MM.1S (cell line): ENCODE measurements around the gene P2RY10.

Source experiments
- CTCF ChIP-seq: fragments of 300-600 bp; sonication (generic); IDR thresholded peaks from 2 replicates; pipeline ENCODE4 v1.5.1; 2016; ENCODE audit warnings: antibody characterized with exemption, low read length, mixed read lengths
- EZH2 ChIP-seq: fragments of 300-600 bp; sonication (generic); optimal IDR thresholded peaks from 2 replicates; pipeline ENCODE3; 2017; ENCODE audit warnings: low read depth, mild to moderate bottlenecking, antibody characterized with exemption, low read length, mixed read lengths

- no peak for TF ChIP-seq CTCF
- no peak for TF ChIP-seq EZH2
These were observed 21.8 kb upstream of the P2RY10 start for GRCh38 chrX:78923198-78924015.
